Measurements from ENCODE around the gene SLC4A3. TPM values are rescaled to one million over a fixed set of nuclear protein-coding genes. Genes with fewer than 3 reads are reported as not detected.

SLC4A3 gene
- total and polyA plus RNA-seq, 2 of the 13 experiments (the other 11 are each of a cell fraction or from before 2014, with no cell fraction given) = 0.18 to 0.95 TPM

DNA sequence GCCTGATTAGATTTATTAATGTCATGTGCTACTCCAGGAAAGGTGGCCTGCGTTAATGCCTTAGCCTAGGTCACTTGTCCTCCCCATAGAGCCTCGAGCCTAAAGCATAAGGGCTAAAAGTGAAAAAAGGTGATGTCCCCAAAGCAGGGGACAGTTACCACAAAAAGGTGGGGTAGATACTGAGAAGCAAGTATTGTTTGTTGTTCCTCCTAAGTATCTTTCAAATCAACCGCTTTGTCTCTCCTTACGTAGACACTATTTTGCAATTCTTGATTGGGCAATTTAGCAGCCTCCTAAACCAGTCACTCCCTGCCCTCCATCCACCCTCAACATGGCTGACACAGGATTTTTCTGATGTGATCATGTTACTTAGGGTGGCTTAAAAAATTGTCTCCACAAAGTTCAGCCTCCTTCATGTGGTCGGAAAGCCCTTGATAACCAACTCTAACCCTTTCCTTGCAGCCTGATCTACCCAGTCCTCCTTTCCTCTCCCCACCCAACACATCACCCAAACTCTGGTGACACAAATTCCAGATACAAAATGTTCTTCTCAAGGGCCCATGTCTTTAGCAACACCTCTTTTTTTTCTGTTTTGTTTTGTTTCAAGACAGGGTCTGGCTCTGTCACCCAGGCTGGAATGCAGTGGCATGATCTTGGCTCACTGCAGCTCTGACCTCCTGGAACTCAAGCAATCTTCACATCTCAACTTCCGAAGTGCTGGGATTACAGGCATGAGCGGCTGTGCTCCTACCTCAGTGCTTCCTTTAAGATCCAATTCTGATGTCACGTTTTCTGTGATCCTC is 48.4 kb upstream of the SLC4A3 start (continued):
- TF ChIP-seq, protein P1, sequence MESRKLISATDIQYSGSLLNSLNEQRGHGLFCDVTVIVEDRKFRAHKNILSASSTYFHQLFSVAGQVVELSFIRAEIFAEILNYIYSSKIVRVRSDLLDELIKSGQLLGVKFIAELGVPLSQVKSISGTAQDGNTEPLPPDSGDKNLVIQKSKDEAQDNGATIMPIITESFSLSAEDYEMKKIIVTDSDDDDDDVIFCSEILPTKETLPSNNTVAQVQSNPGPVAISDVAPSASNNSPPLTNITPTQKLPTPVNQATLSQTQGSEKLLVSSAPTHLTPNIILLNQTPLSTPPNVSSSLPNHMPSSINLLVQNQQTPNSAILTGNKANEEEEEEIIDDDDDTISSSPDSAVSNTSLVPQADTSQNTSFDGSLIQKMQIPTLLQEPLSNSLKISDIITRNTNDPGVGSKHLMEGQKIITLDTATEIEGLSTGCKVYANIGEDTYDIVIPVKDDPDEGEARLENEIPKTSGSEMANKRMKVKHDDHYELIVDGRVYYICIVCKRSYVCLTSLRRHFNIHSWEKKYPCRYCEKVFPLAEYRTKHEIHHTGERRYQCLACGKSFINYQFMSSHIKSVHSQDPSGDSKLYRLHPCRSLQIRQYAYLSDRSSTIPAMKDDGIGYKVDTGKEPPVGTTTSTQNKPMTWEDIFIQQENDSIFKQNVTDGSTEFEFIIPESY (CRISPR knock-in tag; IDR thresholded peaks at IDR 0.05) = 0 out of 2 replicates have a peak, but pooled peaks have one; percentile 26
- TF ChIP-seq NR2F2 (IDR thresholded peaks at IDR 0.05; ENCODE audit: borderline replicate concordance, low read depth) (no peak), ZBTB3 (CRISPR knock-in tag; IDR thresholded peaks at IDR 0.05; ENCODE audit: borderline replicate concordance, low read depth) (no peak), DNMT1 (CRISPR knock-in tag; IDR thresholded peaks at IDR 0.05) (no peak), ZFP36L1 (CRISPR knock-in tag; IDR thresholded peaks at IDR 0.05) (no peak), JARID2 (CRISPR knock-in tag; IDR thresholded peaks at IDR 0.05; ENCODE audit: insufficient replicate concordance) (no peak), HNRNPUL1 (IDR thresholded peaks at IDR 0.05; ENCODE audit: low read depth, low read length) (no peak), ZNF337 (CRISPR knock-in tag; IDR thresholded peaks at IDR 0.05; ENCODE audit: borderline replicate concordance, low read depth) (no peak), ZNF20 (CRISPR knock-in tag; IDR thresholded peaks at IDR 0.05) (no peak), ZFP41 (CRISPR knock-in tag; IDR thresholded peaks at IDR 0.05; ENCODE audit: borderline replicate concordance) (no peak), NCOA1 (CRISPR knock-in tag; IDR thresholded peaks at IDR 0.05) (no peak), ZNF317 (CRISPR knock-in tag; IDR thresholded peaks at IDR 0.05) (no peak), ZNF839 (CRISPR knock-in tag; IDR thresholded peaks at IDR 0.05; ENCODE audit: borderline replicate concordance) (no peak)
- TF ChIP-seq, protein P2, sequence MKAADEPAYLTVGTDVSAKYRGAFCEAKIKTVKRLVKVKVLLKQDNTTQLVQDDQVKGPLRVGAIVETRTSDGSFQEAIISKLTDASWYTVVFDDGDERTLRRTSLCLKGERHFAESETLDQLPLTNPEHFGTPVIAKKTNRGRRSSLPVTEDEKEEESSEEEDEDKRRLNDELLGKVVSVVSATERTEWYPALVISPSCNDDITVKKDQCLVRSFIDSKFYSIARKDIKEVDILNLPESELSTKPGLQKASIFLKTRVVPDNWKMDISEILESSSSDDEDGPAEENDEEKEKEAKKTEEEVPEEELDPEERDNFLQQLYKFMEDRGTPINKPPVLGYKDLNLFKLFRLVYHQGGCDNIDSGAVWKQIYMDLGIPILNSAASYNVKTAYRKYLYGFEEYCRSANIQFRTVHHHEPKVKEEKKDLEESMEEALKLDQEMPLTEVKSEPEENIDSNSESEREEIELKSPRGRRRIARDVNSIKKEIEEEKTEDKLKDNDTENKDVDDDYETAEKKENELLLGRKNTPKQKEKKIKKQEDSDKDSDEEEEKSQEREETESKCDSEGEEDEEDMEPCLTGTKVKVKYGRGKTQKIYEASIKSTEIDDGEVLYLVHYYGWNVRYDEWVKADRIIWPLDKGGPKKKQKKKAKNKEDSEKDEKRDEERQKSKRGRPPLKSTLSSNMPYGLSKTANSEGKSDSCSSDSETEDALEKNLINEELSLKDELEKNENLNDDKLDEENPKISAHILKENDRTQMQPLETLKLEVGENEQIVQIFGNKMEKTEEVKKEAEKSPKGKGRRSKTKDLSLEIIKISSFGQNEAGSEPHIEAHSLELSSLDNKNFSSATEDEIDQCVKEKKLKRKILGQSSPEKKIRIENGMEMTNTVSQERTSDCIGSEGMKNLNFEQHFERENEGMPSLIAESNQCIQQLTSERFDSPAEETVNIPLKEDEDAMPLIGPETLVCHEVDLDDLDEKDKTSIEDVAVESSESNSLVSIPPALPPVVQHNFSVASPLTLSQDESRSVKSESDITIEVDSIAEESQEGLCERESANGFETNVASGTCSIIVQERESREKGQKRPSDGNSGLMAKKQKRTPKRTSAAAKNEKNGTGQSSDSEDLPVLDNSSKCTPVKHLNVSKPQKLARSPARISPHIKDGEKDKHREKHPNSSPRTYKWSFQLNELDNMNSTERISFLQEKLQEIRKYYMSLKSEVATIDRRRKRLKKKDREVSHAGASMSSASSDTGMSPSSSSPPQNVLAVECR (CRISPR knock-in tag; IDR thresholded peaks at IDR 0.05; ENCODE audit: borderline replicate concordance) = no peak
- TF ChIP-seq, protein P3, sequence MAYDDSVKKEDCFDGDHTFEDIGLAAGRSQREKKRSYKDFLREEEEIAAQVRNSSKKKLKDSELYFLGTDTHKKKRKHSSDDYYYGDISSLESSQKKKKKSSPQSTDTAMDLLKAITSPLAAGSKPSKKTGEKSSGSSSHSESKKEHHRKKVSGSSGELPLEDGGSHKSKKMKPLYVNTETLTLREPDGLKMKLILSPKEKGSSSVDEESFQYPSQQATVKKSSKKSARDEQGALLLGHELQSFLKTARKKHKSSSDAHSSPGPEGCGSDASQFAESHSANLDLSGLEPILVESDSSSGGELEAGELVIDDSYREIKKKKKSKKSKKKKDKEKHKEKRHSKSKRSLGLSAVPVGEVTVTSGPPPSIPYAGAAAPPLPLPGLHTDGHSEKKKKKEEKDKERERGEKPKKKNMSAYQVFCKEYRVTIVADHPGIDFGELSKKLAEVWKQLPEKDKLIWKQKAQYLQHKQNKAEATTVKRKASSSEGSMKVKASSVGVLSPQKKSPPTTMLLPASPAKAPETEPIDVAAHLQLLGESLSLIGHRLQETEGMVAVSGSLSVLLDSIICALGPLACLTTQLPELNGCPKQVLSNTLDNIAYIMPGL (CRISPR knock-in tag; IDR thresholded peaks at IDR 0.05; ENCODE audit: borderline replicate concordance in 1 of 2, low read depth in 1 of 2) = no peak
- TF ChIP-seq, protein P4, sequence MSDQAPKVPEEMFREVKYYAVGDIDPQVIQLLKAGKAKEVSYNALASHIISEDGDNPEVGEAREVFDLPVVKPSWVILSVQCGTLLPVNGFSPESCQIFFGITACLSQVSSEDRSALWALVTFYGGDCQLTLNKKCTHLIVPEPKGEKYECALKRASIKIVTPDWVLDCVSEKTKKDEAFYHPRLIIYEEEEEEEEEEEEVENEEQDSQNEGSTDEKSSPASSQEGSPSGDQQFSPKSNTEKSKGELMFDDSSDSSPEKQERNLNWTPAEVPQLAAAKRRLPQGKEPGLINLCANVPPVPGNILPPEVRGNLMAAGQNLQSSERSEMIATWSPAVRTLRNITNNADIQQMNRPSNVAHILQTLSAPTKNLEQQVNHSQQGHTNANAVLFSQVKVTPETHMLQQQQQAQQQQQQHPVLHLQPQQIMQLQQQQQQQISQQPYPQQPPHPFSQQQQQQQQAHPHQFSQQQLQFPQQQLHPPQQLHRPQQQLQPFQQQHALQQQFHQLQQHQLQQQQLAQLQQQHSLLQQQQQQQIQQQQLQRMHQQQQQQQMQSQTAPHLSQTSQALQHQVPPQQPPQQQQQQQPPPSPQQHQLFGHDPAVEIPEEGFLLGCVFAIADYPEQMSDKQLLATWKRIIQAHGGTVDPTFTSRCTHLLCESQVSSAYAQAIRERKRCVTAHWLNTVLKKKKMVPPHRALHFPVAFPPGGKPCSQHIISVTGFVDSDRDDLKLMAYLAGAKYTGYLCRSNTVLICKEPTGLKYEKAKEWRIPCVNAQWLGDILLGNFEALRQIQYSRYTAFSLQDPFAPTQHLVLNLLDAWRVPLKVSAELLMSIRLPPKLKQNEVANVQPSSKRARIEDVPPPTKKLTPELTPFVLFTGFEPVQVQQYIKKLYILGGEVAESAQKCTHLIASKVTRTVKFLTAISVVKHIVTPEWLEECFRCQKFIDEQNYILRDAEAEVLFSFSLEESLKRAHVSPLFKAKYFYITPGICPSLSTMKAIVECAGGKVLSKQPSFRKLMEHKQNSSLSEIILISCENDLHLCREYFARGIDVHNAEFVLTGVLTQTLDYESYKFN (CRISPR knock-in tag; conservative IDR thresholded peaks at IDR 0.05) = no peak
